HG03196 (cell line): ENCODE measurements around the gene STRIP1.

Experiments used
- ATAC-seq: cut with Tn5 transposase; IDR thresholded peaks from one replicate; pipeline ENCODE4 v1.9.1; 2021; ENCODE audit not compliant: unreplicated experiment

The STRIP1 gene

GRCh38 chr1:110034451-110035235 is at the start of gene STRIP1:
Gene STRIP1, plus strand, starts transcription at chr1:110034624. Its CDS starts 14 bp downstream, at chr1:110034638.
- peak; percentile 89 for ATAC-seq

GRCh38 chr1:109985247-109986053 is 49.0 kb upstream of the STRIP1 start:
- ATAC-seq = no peak

GRCh38 chr1:109986054-109986444 is 48.4 kb upstream of the STRIP1 start:
- no peak for ATAC-seq

- no peak for ATAC-seq
Observed at GRCh38 chr1:109988349-109988914, 46.0 kb upstream of the STRIP1 start.

GRCh38 chr1:109989506-109990301 is 44.7 kb upstream of the STRIP1 start:
- ATAC-seq = no peak

GRCh38 chr1:109990302-109990653 is 44.1 kb upstream of the STRIP1 start:
- ATAC-seq = no peak

- no peak for ATAC-seq
Observed at GRCh38 chr1:109991400-109991925, 43.0 kb upstream of the STRIP1 start.

GRCh38 chr1:109993885-109994284 is 40.5 kb upstream of the STRIP1 start:
- ATAC-seq = no peak

- no peak for ATAC-seq
Observed at GRCh38 chr1:109994654-109995053, 39.8 kb upstream of the STRIP1 start.

- no peak for ATAC-seq
Observed at GRCh38 chr1:109995536-109995935, 38.9 kb upstream of the STRIP1 start.

- no peak for ATAC-seq
Observed at GRCh38 chr1:109996476-109996875, 37.9 kb upstream of the STRIP1 start.

GRCh38 chr1:109997204-109997866 is 37.1 kb upstream of the STRIP1 start:
- no peak for ATAC-seq

- ATAC-seq = no peak
Observed at GRCh38 chr1:109997867-109998229, 36.6 kb upstream of the STRIP1 start.

GRCh38 chr1:110002695-110003094 is 31.7 kb upstream of the STRIP1 start:
- no peak for ATAC-seq

GRCh38 chr1:110003747-110004428 is 30.5 kb upstream of the STRIP1 start:
- ATAC-seq = peak; percentile 69

- no peak for ATAC-seq
Observed at GRCh38 chr1:110004583-110004982, 29.8 kb upstream of the STRIP1 start.

GRCh38 chr1:110005971-110006370 is 28.5 kb upstream of the STRIP1 start:
- no peak for ATAC-seq

- ATAC-seq = no peak
Observed at GRCh38 chr1:110006516-110006915, 27.9 kb upstream of the STRIP1 start.

GRCh38 chr1:110007046-110007830 is 27.2 kb upstream of the STRIP1 start:
- no peak for ATAC-seq
